ENCODE results near the gene TP53INP2. TPM values are rescaled to one million over a fixed set of nuclear protein-coding genes. Genes with fewer than 3 reads are reported as not detected.

The TP53INP2 gene
- total and polyA plus RNA-seq, 12 donors = 31.7 to 174 (median 129) TPM

- peak in 5 of 8 donors; percentile 0 to 4 (median 0) for ATAC-seq
- 1% methylated on average over 37 to 38 of the region's 38 CpGs for WGBS, 2 donors
- Histone ChIP-seq H3K36me3 (no peaks in the 10 kb centered on the region), H3K4me1 (peaks cover 3 to 49% (median 40%) of the 10 kb centered on the region in 9 donors), H3K27me3 (no peaks in the 10 kb centered on the region), H3K4me3 (peak overlapping the region; percentile 58 to 91 (median 79)), H3K9me3 (no peaks in the 10 kb centered on the region), H3K27ac (peak overlapping the region; percentile 98 to 100 (median 100))
- intact Hi-C loops (cut with DNase I) = loop anchor here in 6 of 10 donors (1.0 to 10.0 kb wide), 7 partner anchors 26 to 389 kb away; partner anchors contain the start of gene PIGU (in 2 of the 6)
- DNase-seq = peak in 1 of 2 donors; percentile 22
- no peak for TF ChIP-seq CTCF (IDR thresholded peaks at IDR 0.05)
Measured at GRCh38 chr20:34703424-34704176, 544 bp upstream of the TP53INP2 start.

- peak overlapping the region; percentile 98 to 100 (median 100) for H3K27ac ChIP-seq
- peaks cover 5 to 57% (median 43%) of the 10 kb centered on the region in 9 donors for H3K4me1 ChIP-seq
- no peak for TF ChIP-seq CTCF (IDR thresholded peaks at IDR 0.05)
- H3K4me3 ChIP-seq = peak overlapping the region; percentile 58 to 91 (median 79)
- WGBS, 2 donors = 19 to 27% methylated on average over 5 of the region's 5 CpGs
- intact Hi-C loops (cut with DNase I) = loop anchor here in 9 of 10 donors (2.0 to 10.0 kb wide), 11 partner anchors 28 to 393 kb away; partner anchors contain the start of genes MAP1LC3A (in 1 of the 9) and PIGU (in 1 of the 9)
- H3K27me3 ChIP-seq = no peaks in the 10 kb centered on the region
- H3K9me3 ChIP-seq = no peaks in the 10 kb centered on the region
- ATAC-seq (no peak), DNase-seq (no peak)
- no peaks in the 10 kb centered on the region for H3K36me3 ChIP-seq
Measured at GRCh38 chr20:34705008-34705396, 858 bp downstream of the TP53INP2 start.

GRCh38 chr20:34705397-34706301 lies 1.5 kb downstream of the TP53INP2 start:
- WGBS, 2 donors = 39 to 40% methylated on average over 6 of the region's 6 CpGs
- TF ChIP-seq CTCF (IDR thresholded peaks at IDR 0.05) = no peak
- ATAC-seq (peak in 6 of 8 donors; percentile 2 to 37 (median 18)), DNase-seq (peak; percentile 41 to 60)
- no peaks in the 10 kb centered on the region for H3K9me3 ChIP-seq
- intact Hi-C loops (cut with DNase I) = loop anchor here in 9 of 10 donors (2.0 to 10.0 kb wide), 11 partner anchors 29 to 393 kb away; partner anchors contain the start of genes MAP1LC3A (in 1 of the 9) and PIGU (in 1 of the 9)
- H3K4me1 ChIP-seq = peaks cover 5 to 64% (median 49%) of the 10 kb centered on the region in 9 donors
- H3K36me3 ChIP-seq = peaks cover 0 to 6% (median 0%) of the 10 kb centered on the region in 9 donors
- peak overlapping the region; percentile 58 to 91 (median 79) for H3K4me3 ChIP-seq
- peak overlapping the region; percentile 98 to 100 (median 100) for H3K27ac ChIP-seq
- no peaks in the 10 kb centered on the region for H3K27me3 ChIP-seq

All from heart right ventricle (tissue), 16 donors.